Activated naive CD8-positive, alpha-beta T cell treated with anti-CD3 and anti-CD28 coated beads, Interleukin-2, amount 10 ng/mL, durations not matched to agents 7 days and 5 days (primary cell): Measurements from ENCODE around the gene ARHGAP26. TPM values are rescaled to one million over a fixed set of nuclear protein-coding genes. Genes with fewer than 3 reads are reported as not detected.
"Not testable (repeated sequence)": the region's sequence is repeated elsewhere in the genome, so short reads cannot be mapped to it uniquely, and the experiment has no call there.

Experiments used
- ATAC-seq: fragments of 150-1000 bp; cut with Tn5 transposase; one replicate; pipeline ENCODE4 v1.10.0; 2021; ENCODE audit warnings: low read depth, moderate library complexity
- POLR2A ChIA-PET: fragments of 350-600 bp; sonication (Branson Sonifier 250); formaldehyde crosslinking; loops from one replicate; lab custom pipeline; 2021; ENCODE audit warnings: antibody characterized with exemption; lab: Charles Lee
- DNase-seq: peaks from one replicate; pipeline ENCODE4 v3.0.0; 2021
- H3K27ac Mint-ChIP-seq: one replicate; pipeline ENCODE4 v1.8.0; 2022; ENCODE audit warnings: mild to moderate bottlenecking, mixed read lengths
- H3K27me3 Mint-ChIP-seq: one replicate; pipeline ENCODE4 v1.8.0; 2022; ENCODE audit warnings: mild to moderate bottlenecking, moderate library complexity, mixed read lengths
- H3K36me3 Mint-ChIP-seq: one replicate; pipeline ENCODE4 v1.8.0; 2021; ENCODE audit warnings: mild to moderate bottlenecking, mixed read lengths
- H3K4me1 Mint-ChIP-seq: one replicate; pipeline ENCODE4 v1.8.0; 2021; ENCODE audit warnings: mixed read lengths
- H3K4me3 Mint-ChIP-seq: one replicate; pipeline ENCODE4 v1.8.0; 2022; ENCODE audit warnings: mild to moderate bottlenecking, moderate library complexity, mixed read lengths
- H3K9me3 Mint-ChIP-seq: one replicate; pipeline ENCODE4 v1.8.0; 2021; ENCODE audit warnings: mixed read lengths
- total RNA-seq, 2 experiments: library from RNA; stranded (reverse); gene quantifications; one replicate each; pipeline ENCODE4 v1.2.3, GENCODE V29; 2021

Gene ARHGAP26
- total RNA-seq, 2 experiments from 2014 or later = 30.6 to 32.0 TPM

DNA sequence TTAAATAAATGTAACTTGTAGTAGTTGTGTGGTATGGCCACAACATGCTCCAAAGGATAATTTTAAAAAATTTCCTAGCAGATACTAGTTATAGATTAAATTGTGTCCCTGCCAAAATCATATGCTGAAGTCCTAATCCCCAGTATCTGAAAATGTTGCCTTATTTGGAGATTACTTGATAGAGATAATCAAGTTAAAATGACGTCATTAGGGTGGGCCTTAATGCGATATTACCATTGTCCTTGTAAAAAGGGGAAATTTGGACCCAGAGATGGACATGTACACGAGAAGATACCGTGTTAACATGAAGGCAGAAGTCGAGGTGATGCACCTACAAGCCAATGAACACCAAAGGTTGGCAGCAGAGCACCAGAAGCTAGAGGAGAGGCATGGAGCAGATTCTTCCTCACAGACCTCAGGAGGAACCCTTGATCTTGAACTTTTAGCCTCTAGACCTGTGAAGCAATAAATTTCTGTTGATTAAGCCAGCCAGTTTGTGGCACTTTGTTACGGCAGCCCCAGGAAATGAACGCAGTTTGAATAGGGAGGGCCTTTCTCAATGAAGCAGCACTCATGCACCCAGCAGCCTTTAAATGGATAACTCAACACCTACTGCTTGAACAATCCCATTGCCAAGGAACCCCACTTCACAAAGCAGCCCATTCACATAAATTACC lies 148.9 kb downstream of the ARHGAP26 start:
- no peak overlapping the region for H3K27ac Mint-ChIP-seq
- H3K36me3 Mint-ChIP-seq = peaks cover 2% of the 10 kb centered on the region
- H3K27me3 Mint-ChIP-seq = no peaks in the 10 kb centered on the region
- DNase-seq (no peak), ATAC-seq (no peak)
- POLR2A ChIA-PET = no interaction called here
- H3K9me3 Mint-ChIP-seq = no peaks in the 10 kb centered on the region
- H3K4me1 Mint-ChIP-seq = peaks cover 12% of the 10 kb centered on the region
- H3K4me3 Mint-ChIP-seq = no peak overlapping the region

DNA sequence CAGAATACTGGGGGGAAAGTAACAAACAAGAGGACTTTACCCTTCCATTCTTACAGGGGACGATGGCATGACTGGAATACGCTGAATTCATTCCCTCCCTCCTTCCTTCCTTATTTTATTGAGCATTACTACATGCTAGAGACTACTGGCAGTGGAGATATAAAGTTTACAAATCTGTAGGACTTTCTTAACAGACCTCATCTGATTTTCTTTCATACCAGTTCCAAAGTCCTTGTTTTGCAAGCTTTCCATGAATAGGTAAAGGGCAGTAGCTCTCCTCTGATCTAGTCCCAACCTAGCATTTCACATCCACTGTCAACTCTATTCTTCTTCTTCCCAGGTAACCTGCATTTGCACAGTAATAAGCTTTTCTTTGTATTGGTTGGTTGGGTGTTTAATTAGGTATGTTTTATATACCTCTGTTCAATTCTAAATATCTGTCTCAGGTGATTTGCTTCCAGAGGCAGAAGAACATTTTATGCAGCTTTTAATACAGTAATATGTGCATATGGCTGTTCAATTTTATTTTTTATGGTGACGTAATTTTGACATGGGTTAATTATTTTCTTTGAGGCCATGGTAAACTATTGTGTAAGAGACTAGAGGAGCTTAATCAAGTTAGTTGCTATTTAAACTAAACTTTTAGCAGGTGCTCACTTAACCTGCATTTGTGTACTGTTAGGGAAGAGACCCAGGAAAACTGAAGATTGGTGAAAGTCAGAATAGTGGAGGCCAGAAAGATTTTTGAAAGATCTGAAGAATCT lies 150.9 kb downstream of the ARHGAP26 start:
- POLR2A ChIA-PET = interaction anchor here (1.8 kb wide), 1 partner anchor 483 kb away, joined by 4 read pairs; no protein-coding TSS in a partner anchor
- no peak overlapping the region for H3K4me3 Mint-ChIP-seq
- no peak overlapping the region for H3K27ac Mint-ChIP-seq

DNA sequence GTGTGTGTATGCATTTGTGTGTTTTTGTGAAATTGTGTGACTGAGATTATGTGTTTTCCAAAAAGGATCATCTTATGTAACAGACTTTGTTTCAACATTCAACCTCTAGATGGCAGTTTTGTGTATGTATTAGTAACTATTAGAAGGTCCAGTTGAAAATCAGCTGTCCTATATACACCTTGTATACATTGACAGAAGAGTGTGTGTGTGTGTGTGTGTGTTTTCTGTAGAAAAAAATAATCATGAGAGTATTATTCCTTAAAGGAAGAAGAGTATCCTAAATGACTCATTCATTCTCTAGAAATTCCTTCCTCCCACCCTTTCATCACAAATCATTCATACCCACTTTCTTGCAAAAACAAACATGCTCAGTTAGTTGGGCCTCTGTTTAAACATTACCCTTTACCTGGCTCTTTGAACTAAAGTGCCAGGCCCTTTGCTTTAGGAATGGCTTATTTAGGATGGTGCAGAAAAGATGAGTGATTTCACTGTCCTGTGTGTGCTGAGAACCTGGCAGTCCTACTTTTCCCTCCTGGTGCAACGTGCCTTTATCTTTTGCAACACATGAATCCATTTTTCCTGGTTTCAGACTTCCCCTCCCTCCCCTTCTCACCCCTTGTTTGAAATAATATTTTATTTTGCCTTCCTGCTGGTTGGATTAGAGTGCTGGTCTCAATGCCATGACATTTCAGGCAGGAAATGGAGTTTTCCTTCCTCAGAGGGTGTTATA lies 152.2 kb downstream of the ARHGAP26 start:
- peak; percentile 55 for ATAC-seq

More for the DNA sequence above, 150.9 kb downstream of the ARHGAP26 start:
- no peak for ATAC-seq
- DNase-seq = no peak
- Mint-ChIP-seq H3K9me3 (no peaks in the 10 kb centered on the region), H3K4me1 (peaks cover 25% of the 10 kb centered on the region), H3K27me3 (no peaks in the 10 kb centered on the region), H3K36me3 (peaks cover 2% of the 10 kb centered on the region)

DNA sequence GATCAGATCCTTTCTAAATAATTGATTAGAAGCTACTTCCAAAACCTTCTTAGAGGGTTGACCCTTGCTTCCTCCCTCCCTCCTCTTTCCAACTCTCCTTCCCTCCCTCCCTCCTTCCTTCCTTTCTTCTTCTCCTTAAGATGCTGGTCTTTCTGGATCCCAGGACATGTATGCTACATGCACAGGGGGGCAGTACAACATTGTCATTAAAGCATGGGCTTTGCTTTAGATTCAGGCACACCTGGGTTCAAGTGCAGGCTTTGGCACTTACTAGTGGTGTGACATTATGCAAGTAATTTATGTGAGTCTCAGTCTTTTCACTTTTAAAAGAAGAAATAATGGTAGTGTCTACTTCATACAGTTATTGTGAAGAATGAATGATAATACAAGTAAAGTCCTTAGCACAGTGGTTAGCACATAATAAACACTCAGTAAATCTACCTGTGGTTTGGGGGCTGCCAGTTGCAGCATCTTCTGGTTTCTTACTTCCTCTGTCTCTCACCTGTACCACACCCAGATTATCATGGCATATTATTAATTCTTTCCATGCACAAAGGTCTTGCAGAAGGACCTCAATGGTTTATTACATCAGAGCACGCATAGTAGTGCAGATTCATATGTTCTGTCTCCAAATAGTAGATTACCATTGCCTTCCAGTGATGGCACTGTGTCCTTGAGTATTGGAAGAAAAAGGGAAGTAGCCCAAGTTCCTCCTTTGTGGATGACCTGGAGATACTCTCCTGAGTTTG lies 154.1 kb downstream of the ARHGAP26 start:
- POLR2A ChIA-PET = interaction anchor here (1.3 kb wide), 1 partner anchor 480 kb away, joined by 4 read pairs; the partner anchor contains the start of gene NR3C1
- no peak overlapping the region for H3K4me3 Mint-ChIP-seq
- no peaks in the 10 kb centered on the region for H3K27me3 Mint-ChIP-seq
- DNase-seq (no peak), ATAC-seq (peak; percentile 48)
- no peak overlapping the region for H3K27ac Mint-ChIP-seq
- H3K4me1 Mint-ChIP-seq = peaks cover 33% of the 10 kb centered on the region
- no peaks in the 10 kb centered on the region for H3K9me3 Mint-ChIP-seq
- H3K36me3 Mint-ChIP-seq = peaks cover 5% of the 10 kb centered on the region

More for the DNA sequence above, 152.2 kb downstream of the ARHGAP26 start:
- Mint-ChIP-seq H3K9me3 (no peaks in the 10 kb centered on the region), H3K36me3 (peaks cover 5% of the 10 kb centered on the region), H3K4me3 (no peak overlapping the region), H3K4me1 (peaks cover 30% of the 10 kb centered on the region), H3K27ac (no peak overlapping the region), H3K27me3 (no peaks in the 10 kb centered on the region)
- POLR2A ChIA-PET = interaction anchor here (1.8 kb wide), 1 partner anchor 482 kb away, joined by 4 read pairs; no protein-coding TSS in a partner anchor
- no peak for DNase-seq

DNA sequence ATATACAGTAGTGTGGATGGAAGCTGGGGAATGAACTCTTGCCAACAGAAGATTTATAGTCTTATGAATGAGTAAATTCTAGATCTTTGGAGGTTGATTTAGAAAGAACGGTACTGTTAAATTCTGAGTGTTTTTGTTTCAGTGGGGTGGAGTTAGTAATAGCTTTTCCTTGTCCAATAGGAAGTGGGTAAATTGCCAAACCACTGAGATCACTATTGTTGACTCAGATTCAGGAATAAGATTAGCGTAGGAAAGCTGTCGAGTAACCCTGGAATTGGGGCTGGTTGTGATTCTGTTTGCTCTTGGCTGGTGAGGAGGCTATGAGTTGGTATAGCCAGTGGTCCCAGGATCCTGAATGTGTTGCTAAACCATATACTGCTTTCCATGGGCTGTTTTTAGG lies 155.6 kb downstream of the ARHGAP26 start:
- Mint-ChIP-seq H3K9me3 (no peaks in the 10 kb centered on the region), H3K36me3 (peaks cover 13% of the 10 kb centered on the region), H3K4me3 (no peak overlapping the region), H3K4me1 (peaks cover 47% of the 10 kb centered on the region), H3K27me3 (no peaks in the 10 kb centered on the region), H3K27ac (no peak overlapping the region)
- POLR2A ChIA-PET = interaction anchor here (0.7 to 1.4 kb wide), 3 partner anchors 34 to 1203 kb away, joined by 3 to 5 read pairs (median 3); no protein-coding TSS in a partner anchor
- no peak for DNase-seq
- ATAC-seq = no peak

DNA sequence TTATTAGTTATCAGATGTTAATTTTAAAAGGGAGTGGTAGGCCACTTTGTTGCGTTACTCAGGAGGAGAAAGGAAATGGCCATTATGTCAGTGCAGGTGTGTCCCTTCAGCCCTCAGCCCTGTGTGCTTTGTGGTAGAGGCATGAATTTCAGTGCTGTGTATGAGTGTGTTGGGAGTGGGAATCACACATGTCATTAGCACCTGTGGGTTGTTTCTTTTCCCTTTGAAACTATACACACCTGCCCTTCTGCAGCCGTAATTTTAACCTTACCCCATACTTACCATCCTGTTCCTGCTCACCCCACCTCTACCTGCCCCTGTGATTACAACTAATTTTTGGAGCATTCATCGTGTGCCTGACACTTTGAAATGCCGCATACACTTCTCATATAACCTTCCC lies 156.4 kb downstream of the ARHGAP26 start:
- Mint-ChIP-seq H3K27me3 (no peaks in the 10 kb centered on the region), H3K27ac (no peak overlapping the region), H3K36me3 (peaks cover 14% of the 10 kb centered on the region), H3K4me3 (no peak overlapping the region), H3K4me1 (peaks cover 48% of the 10 kb centered on the region), H3K9me3 (no peaks in the 10 kb centered on the region)
- POLR2A ChIA-PET = interaction anchor here (0.7 to 1.3 kb wide), 2 partner anchors 33 to 1203 kb away, joined by 3 read pairs; no protein-coding TSS in a partner anchor
- DNase-seq (no peak), ATAC-seq (no peak)

DNA sequence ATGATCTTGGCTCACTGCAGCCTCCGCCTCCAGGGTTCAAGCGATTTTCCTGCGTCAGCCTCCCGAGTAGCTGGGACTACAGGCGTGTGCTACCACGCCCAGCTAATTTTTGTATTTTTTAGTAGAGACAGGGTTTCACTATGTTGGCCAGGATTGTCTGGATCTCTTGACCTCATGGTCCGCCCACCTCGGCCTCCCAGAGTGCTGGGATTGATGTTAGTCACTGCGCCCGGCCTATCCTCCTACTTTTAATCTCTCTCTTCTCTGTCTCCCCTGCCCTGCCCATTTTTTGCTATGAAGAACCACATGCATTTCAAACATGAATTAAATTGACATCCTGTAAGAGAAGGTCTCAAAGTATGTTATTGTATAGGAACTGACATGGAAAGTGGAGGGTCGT lies 158.8 kb downstream of the ARHGAP26 start:
- H3K9me3 Mint-ChIP-seq, DNase-seq, ATAC-seq, POLR2A ChIA-PET, H3K27me3 Mint-ChIP-seq, H3K4me3 Mint-ChIP-seq: not testable (repeated sequence)
- H3K36me3 Mint-ChIP-seq = peaks cover 36% of the 10 kb centered on the region
- peak overlapping the region; percentile 72 for H3K27ac Mint-ChIP-seq
- peaks cover 40% of the 10 kb centered on the region for H3K4me1 Mint-ChIP-seq

DNA sequence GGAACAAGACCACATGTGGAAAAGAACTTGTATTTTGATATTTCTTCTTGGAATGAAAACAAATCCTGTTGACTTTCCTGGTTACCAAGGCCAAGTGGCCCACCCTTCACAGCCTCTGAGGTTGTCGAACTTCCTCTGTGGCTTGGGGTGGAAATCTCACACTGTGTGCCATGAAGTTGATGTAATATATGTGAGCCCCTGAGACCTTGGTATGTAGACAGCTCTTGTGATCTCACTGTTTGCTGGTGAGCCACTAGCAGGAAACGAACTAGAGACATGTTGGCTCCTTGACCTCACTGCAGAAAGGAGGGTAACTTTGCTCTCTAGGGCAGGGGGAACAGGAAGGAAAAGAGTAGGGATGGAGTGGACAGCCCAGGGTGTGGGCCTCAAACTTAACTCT lies 159.4 kb downstream of the ARHGAP26 start:
- H3K9me3 Mint-ChIP-seq = no peaks in the 10 kb centered on the region
- peaks cover 39% of the 10 kb centered on the region for H3K4me1 Mint-ChIP-seq
- peak overlapping the region; percentile 45 for H3K4me3 Mint-ChIP-seq
- POLR2A ChIA-PET = no interaction called here
- DNase-seq = peak; percentile 35
- peak; percentile 92 for ATAC-seq
- no peaks in the 10 kb centered on the region for H3K27me3 Mint-ChIP-seq
- peak overlapping the region; percentile 78 for H3K27ac Mint-ChIP-seq
- peaks cover 40% of the 10 kb centered on the region for H3K36me3 Mint-ChIP-seq

DNA sequence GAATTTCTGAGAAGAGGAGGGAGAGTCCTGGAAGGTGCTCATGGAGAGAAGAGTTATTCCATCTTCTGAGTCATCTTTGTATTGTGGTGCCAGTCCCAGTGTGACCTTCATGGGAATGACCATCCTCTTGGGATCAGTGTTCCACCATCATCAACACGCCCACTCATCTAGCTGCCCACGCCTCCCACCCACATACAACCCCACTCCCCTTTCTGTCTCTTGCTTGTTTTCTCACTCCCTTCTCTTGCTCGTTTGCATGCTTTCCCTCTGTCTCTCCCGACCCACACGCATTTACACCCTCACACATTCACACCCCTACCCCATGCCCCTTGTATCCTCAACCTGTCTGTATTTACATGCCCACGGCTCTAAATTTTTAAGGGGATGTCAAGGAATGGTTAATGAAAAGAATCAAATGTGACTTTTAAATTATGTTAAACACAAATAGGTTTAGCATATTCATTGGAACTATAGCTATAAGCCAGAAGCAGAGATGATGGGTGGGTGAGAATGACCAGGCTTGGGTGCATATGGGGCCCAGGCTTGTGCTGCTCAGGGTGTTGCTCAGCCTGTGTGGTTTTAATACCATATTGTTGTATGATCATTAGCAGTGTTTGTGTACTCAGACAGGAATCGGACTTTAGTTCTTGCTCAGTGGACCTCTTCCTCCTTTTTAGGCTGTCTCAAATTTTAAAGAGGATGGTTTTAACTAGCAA lies 160.4 kb downstream of the ARHGAP26 start:
- Mint-ChIP-seq H3K27me3 (no peaks in the 10 kb centered on the region), H3K27ac (peak overlapping the region; percentile 78), H3K9me3 (no peaks in the 10 kb centered on the region), H3K4me1 (peaks cover 38% of the 10 kb centered on the region), H3K36me3 (peaks cover 43% of the 10 kb centered on the region), H3K4me3 (peak overlapping the region; percentile 45)
- DNase-seq (no peak), ATAC-seq (no peak)
- POLR2A ChIA-PET = interaction anchor here (1.3 kb wide), 1 partner anchor 72 kb away, joined by 5 read pairs; no protein-coding TSS in a partner anchor

DNA sequence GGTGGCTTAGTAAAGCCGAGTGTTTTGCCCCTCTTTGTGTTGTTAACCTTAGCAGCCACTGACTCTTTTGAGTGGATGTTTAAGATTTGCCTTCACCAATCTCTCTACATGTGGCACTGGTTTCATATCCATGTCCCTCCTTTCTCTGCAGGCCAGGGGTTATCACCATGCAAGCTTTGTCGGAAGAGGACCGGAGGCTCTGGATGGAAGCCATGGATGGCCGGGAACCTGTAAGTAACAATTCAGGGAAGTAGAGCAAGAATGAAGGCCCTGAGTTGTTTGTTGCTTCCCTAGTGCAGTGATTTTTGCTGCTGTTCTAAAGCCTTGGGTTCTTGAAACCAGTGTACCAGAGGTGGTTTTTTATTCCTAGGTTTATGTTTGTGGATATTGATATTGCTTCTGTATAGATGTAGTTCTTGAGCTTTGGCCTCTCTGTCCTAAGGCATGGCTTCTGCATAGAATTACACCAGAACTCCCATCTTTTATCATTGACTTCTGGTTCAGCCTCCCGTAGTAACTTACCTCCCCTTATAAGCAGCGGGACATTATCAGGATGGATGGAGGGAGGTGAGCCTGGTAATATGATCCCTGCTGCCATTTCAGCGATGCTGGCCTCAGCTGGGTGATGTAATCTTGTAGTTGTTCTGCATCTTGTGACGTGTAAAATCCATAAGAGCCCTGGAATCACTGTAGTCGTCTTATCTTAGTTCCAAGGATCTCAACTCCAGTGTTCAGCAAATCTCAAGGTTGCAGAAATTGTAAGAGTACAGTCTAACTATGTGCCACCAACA lies 161.9 kb downstream of the ARHGAP26 start:
- no peak for ATAC-seq
- Mint-ChIP-seq H3K27me3 (no peaks in the 10 kb centered on the region), H3K27ac (no peak overlapping the region), H3K4me1 (peaks cover 36% of the 10 kb centered on the region), H3K4me3 (no peak overlapping the region), H3K9me3 (no peaks in the 10 kb centered on the region), H3K36me3 (peaks cover 45% of the 10 kb centered on the region)
- DNase-seq = no peak
- POLR2A ChIA-PET = no interaction called here

DNA sequence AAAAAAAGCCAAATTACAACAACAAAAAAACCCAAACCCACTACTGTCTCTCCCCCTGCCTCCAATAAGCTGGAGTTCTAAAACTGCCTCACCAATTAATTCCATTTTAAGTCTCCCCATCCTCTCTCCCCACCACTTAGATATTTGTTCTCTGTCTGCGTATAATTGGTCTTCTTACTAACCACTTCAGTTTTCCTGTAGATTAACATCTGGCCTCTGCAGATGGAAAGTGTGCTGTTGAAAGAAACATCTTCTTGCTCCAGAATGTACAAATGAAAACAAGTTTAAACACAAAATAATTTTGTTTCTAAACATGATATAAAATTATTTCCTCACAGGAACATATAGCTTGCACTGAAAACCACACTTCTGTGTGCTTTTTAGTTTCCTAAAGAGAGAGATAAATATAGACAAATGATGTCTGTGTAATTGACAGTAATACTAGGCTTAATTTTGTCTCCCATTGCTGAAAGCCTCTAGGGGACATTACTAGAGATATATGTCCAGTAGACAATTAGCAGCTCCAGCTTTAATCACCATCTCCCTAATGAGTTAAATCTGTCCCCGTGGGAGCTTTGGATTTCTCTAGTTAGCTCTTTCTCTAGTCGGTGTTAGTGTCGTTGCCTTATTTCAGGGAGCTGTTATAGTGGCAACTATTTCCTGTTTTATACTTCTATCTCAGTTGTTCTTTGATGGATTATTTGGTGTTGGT lies 164.0 kb downstream of the ARHGAP26 start:
- ATAC-seq (no peak), DNase-seq (no peak)
- H3K4me1 Mint-ChIP-seq = peaks cover 34% of the 10 kb centered on the region
- POLR2A ChIA-PET = interaction anchor here (0.7 kb wide), 1 partner anchor 26 kb away, joined by 3 read pairs; no protein-coding TSS in a partner anchor
- no peaks in the 10 kb centered on the region for H3K27me3 Mint-ChIP-seq
- H3K27ac Mint-ChIP-seq = no peak overlapping the region
- H3K4me3 Mint-ChIP-seq = no peak overlapping the region
- no peaks in the 10 kb centered on the region for H3K9me3 Mint-ChIP-seq
- peaks cover 48% of the 10 kb centered on the region for H3K36me3 Mint-ChIP-seq
